Endothelial cell of umbilical vein (primary cell): ENCODE data around the gene ERBB3. TPM values are rescaled to one million over a fixed set of nuclear protein-coding genes. Genes with fewer than 3 reads are reported as not detected.
"Not testable (repeated sequence)": the region's sequence is repeated elsewhere in the genome, so short reads cannot be mapped to it uniquely, and the experiment has no call there.

Experiments
- BruUV-seq: library from RNA; stranded (reverse); fragments of 400-500 nt; replicated peaks from 2 replicates; lab custom pipeline; 2021; lab: Mats Ljungman, UMichigan
- CTCF ChIA-PET: fragments of 300-600, 350-600 bp; sonication (Branson Sonifier 250); formaldehyde crosslinking; loops from one replicate; lab custom pipeline; 2021; ENCODE audit warnings: antibody characterized with exemption, inconsistent platforms; lab: Charles Lee
- POLR2A ChIA-PET: fragments of 300-600, 350-600 bp; sonication (Branson Sonifier 250); formaldehyde crosslinking; loops from one replicate; lab custom pipeline; 2021; ENCODE audit warnings: antibody characterized with exemption, inconsistent platforms; lab: Charles Lee
- DNase-seq: peaks from one replicate; pipeline ENCODE4 v3.0.0-alpha.2; 2011; ENCODE audit warnings: low read depth, low spot score
- FAIRE-seq: peaks from 2 replicates; lab custom pipeline; 2011; peaks lifted over from hg19 to GRCh38; lab: Jason Lieb, UNC
- H2AFZ ChIP-seq: 2 replicates; pipeline ENCODE4 v1.6.0; 2012; ENCODE audit warnings: low read depth, low read length, control low read depth, inconsistent platforms
- H3K27ac ChIP-seq: 2 replicates; pipeline ENCODE4 v1.5.1; 2011; ENCODE audit warnings: low read depth, mild to moderate bottlenecking, control low read depth, low read length, moderate library complexity; ENCODE audit not compliant: insufficient read depth
- H3K27me3 ChIP-seq, 2 experiments: 2 replicates each; pipeline versions ENCODE4 v1.6.0 to v1.6.1; 2011; ENCODE audit warnings: low read length in 2 of 2, mixed read lengths in 1 of 2; ENCODE audit not compliant: control insufficient read depth in 2 of 2, insufficient read depth in 2 of 2
- H3K36me3 ChIP-seq, 2 experiments: 2 replicates in 1 of 2; 3 replicates in 1 of 2; pipeline ENCODE4 v1.5.1; 2011; ENCODE audit warnings: low read length in 2 of 2, mild to moderate bottlenecking in 1 of 2, moderate library complexity in 1 of 2; ENCODE audit not compliant: control insufficient read depth in 2 of 2, insufficient read depth in 2 of 2; ENCODE audit errors: extremely low read depth in 1 of 2
- H3K4me1 ChIP-seq: 3 replicates; pipeline ENCODE4 v1.5.1; 2011; ENCODE audit warnings: mild to moderate bottlenecking, low read length; ENCODE audit not compliant: control insufficient read depth, insufficient read depth; ENCODE audit errors: extremely low read depth
- H3K4me2 ChIP-seq: 2 replicates; pipeline ENCODE4 v1.6.1; 2011; ENCODE audit warnings: low read length, control low read depth, mixed read lengths; ENCODE audit not compliant: insufficient read depth
- H3K4me3 ChIP-seq, 3 experiments: fragments of 200-600 bp in 1 of 3; sonication (generic), shearing (Covaris generic) in 1 of 3; replicated peaks in 1 of 3; 2 replicates each; pipeline ENCODE4 v1.5.1; 2011 to 2016; ENCODE audit warnings: control low read depth in 3 of 3, low read length in 3 of 3, mild to moderate bottlenecking in 2 of 3, inconsistent platforms in 1 of 3, low read depth in 1 of 3, moderate library complexity in 1 of 3; ENCODE audit not compliant: insufficient read depth in 1 of 3
- H3K79me2 ChIP-seq: 2 replicates; pipeline ENCODE4 v1.6.0; 2012; ENCODE audit warnings: low read length, inconsistent platforms; ENCODE audit not compliant: control insufficient read depth, insufficient read depth
- H3K9ac ChIP-seq: replicated peaks from 2 replicates; pipeline ENCODE3; 2011; ENCODE audit warnings: low read length, control low read depth; ENCODE audit not compliant: insufficient read depth; ENCODE audit errors: extremely low read depth
- H3K9me1 ChIP-seq: replicated peaks from 3 replicates; pipeline ENCODE4 v1.6.0; 2011; ENCODE audit warnings: mild to moderate bottlenecking, low read length; ENCODE audit not compliant: control insufficient read depth, insufficient read depth; ENCODE audit errors: extremely low read depth
- H3K9me3 ChIP-seq: replicated peaks from 2 replicates; pipeline ENCODE4 v1.5.1; 2012; ENCODE audit warnings: low read length, inconsistent platforms; ENCODE audit not compliant: control insufficient read depth, insufficient read depth
- H4K20me1 ChIP-seq: replicated peaks from 2 replicates; pipeline ENCODE3; 2011; ENCODE audit warnings: mild to moderate bottlenecking, low read length; ENCODE audit not compliant: control insufficient read depth, insufficient read depth; ENCODE audit errors: extremely low read depth
- EZH2 ChIP-seq: IDR thresholded peaks from 2 replicates; pipeline ENCODE4 v1.6.1; 2012; ENCODE audit warnings: borderline replicate concordance, low read depth, mild to moderate bottlenecking, moderate library complexity, low read length, inconsistent platforms; ENCODE audit not compliant: severe bottlenecking
- FOS ChIP-seq: IDR thresholded peaks from 2 replicates; pipeline ENCODE4 v1.6.1; 2011; ENCODE audit warnings: mild to moderate bottlenecking, low read length, moderate library complexity, borderline replicate concordance; ENCODE audit not compliant: insufficient read depth
- GATA2 ChIP-seq: IDR thresholded peaks from 2 replicates; pipeline ENCODE4 v1.7.0; 2011; ENCODE audit warnings: low read depth, mild to moderate bottlenecking, moderate library complexity, mixed read lengths, low read length; ENCODE audit not compliant: insufficient read length, insufficient read depth
- JUN ChIP-seq: IDR thresholded peaks from 2 replicates; pipeline ENCODE4 v1.6.1; 2011; ENCODE audit warnings: borderline replicate concordance, low read depth; ENCODE audit not compliant: insufficient read length, insufficient read depth
- MYC ChIP-seq: IDR thresholded peaks from one replicate; pipeline ENCODE4 v1.6.1; 2011; ENCODE audit warnings: mild to moderate bottlenecking, low read depth, low read length
- POLR2A ChIP-seq: IDR thresholded peaks from 2 replicates; pipeline ENCODE4 v1.6.1; 2012; ENCODE audit warnings: low read depth, mild to moderate bottlenecking, control low read depth, low read length
- POLR2AphosphoS5 ChIP-seq: IDR thresholded peaks from 2 replicates; pipeline ENCODE4 v1.6.1; 2012; ENCODE audit warnings: low read depth, mild to moderate bottlenecking, control low read depth, low read length, moderate library complexity; ENCODE audit not compliant: insufficient read depth
- dilution Hi-C: fragments of 300-500 bp; cut with MboI; formaldehyde crosslinking; loops from one replicate; pipeline ENCODE4 v1.15.0; 2019; ENCODE audit warnings: low sequenced_read_pairs; ENCODE audit not compliant: extremely low pct_ligation_motif_present
- intact Hi-C: fragments of 100-400 bp; cut with micrococcal nuclease; formaldehyde crosslinking; loops from one replicate; pipeline ENCODE4 v1.10.0; 2022
- polyA plus RNA-seq, 4 experiments: library from polyadenylated mRNA; depleted of rRNA in 3 of 4; stranded (reverse) in 3 of 4; unstranded in 1 of 4; fragments of >200 nt; gene quantifications; 2 replicates each; pipeline versions ENCODE4 v1.2.1 to v1.2.3, GENCODE V29; 2011 to 2012; ENCODE audit warnings: missing spikeins in 1 of 4
- total RNA-seq: library from RNA; stranded (reverse); gene quantifications from 2 replicates; pipeline ENCODE4 v1.2.3, GENCODE V29; 2021
- TF ChIP-seq, protein P1 (sequence below): IDR thresholded peaks from 2 replicates; pipeline ENCODE4 v1.6.1; 2011; ENCODE audit not compliant: insufficient read depth, insufficient read length
- TF ChIP-seq, protein P2 (sequence below), 2 donors: IDR thresholded peaks; 1 replicate in 1 of 2; 2 replicates in 1 of 2; pipeline ENCODE4 v1.5.1; 2011; ENCODE audit warnings: low read length in 2 of 2, mild to moderate bottlenecking in 2 of 2, moderate library complexity in 2 of 2, control low read depth in 1 of 2, inconsistent platforms in 1 of 2, low read depth in 1 of 2; ENCODE audit not compliant: insufficient read depth in 1 of 2; ENCODE audit errors: extremely low read depth in 1 of 2

Gene ERBB3
- total and polyA plus RNA-seq, 2 donors (not counting 3 experiments of a cell fraction or from before 2014, with no cell fraction given) = 0.11 to 1.5 TPM

DNA sequence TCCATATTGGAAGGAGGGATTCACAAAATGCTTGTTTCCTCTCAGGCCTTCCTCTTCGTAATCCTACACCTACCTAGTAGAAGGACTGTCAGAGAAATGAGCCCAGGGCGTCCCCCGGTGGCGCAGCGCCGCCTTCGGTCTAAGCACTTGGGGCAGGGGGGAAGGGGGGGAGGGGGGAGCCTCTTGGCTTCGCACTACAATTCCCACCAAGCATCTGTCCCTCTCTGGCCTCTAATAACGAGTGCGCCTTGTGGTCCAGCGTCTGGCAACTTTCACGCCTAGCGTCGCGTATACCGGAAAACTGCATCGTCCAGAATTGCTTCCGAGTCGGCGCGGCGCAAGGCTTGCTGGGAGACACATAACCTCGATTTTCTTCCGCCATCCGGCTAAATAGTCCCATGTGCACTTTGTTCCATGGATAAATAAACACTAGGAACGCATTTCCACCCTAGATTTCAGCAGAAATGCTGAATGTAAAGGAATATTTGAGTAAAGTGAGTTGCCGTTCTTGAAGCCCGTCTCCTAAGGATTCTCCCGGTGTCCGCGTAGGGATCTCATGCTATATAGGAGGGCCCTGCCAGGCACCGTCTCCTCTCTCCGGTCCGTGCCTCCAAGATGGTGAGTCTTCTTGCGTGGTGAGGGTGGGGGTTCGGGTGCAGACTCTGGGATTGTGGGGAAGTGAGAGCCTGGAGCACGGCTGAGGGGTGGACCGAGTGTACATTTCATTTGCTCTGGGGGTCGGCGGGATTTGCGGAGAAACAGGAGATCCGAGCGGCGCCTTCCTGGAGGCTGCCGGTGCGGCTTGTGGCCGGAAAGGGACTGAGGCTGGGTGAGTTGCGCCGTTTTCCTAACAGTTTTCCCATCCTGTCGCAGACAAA, 38.2 kb upstream of the ERBB3 start, which contains the start of gene RPS26:
Gene RPS26, plus strand, starts transcription at position 367 of the 878 bp plus-strand sequence. Its CDS starts 249 bp downstream, at position 616.
- peak; percentile 100 for DNase-seq
- intact Hi-C loops (loop anchor here (1.0 to 5.0 kb wide), 7 partner anchors 12 to 303 kb away; partner anchors contain the start of genes DGKA, SARNP, SMARCC2 and SUOX), dilution Hi-C loops (no loop called here)
- ChIA-PET POLR2A (interaction anchor here (1.0 to 1.4 kb wide), 2 partner anchors 13 to 45 kb away, joined by 4 to 5 read pairs; partner anchors contain the start of gene SUOX), CTCF (interaction anchor here (1.4 to 3.1 kb wide), 4 partner anchors 12 to 303 kb away, joined by 3 to 44 read pairs (median 14); partner anchors contain the start of gene SUOX)
- Histone ChIP-seq H3K4me1 (peaks cover 17% of the 10 kb centered on the region), H3K27me3 (no peaks in the 10 kb centered on the region), H3K36me3 (peaks cover 8 to 14% of the 10 kb centered on the region in 2 experiments), H3K4me3 (peak within 1 kb of the TSS; percentile 84 to 100 (median 87)), H3K9me1 (no peaks in the 10 kb centered on the region), H3K4me2 (peak within 1 kb of the TSS; percentile 95), H2AFZ (peak within 1 kb of the TSS; percentile 92), H4K20me1 (peaks cover 3% of the 10 kb centered on the region), H3K79me2 (peaks cover 20% of the 10 kb centered on the region), H3K9ac (peak within 1 kb of the TSS; percentile 97), H3K27ac (peak within 1 kb of the TSS; percentile 95), H3K9me3 (no peaks in the 10 kb centered on the region)
- BruUV-seq = no TSS peak
- no peak for TF ChIP-seq FOS
- TF ChIP-seq POLR2AphosphoS5 = peak; percentile 97
- TF ChIP-seq, protein P1, sequence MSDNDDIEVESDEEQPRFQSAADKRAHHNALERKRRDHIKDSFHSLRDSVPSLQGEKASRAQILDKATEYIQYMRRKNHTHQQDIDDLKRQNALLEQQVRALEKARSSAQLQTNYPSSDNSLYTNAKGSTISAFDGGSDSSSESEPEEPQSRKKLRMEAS = peak; percentile 68
- no peak for TF ChIP-seq JUN
- peak; percentile 99 for TF ChIP-seq POLR2A
- TF ChIP-seq MYC = peak; percentile 37
- no peak for TF ChIP-seq GATA2
- TF ChIP-seq, protein P2, sequence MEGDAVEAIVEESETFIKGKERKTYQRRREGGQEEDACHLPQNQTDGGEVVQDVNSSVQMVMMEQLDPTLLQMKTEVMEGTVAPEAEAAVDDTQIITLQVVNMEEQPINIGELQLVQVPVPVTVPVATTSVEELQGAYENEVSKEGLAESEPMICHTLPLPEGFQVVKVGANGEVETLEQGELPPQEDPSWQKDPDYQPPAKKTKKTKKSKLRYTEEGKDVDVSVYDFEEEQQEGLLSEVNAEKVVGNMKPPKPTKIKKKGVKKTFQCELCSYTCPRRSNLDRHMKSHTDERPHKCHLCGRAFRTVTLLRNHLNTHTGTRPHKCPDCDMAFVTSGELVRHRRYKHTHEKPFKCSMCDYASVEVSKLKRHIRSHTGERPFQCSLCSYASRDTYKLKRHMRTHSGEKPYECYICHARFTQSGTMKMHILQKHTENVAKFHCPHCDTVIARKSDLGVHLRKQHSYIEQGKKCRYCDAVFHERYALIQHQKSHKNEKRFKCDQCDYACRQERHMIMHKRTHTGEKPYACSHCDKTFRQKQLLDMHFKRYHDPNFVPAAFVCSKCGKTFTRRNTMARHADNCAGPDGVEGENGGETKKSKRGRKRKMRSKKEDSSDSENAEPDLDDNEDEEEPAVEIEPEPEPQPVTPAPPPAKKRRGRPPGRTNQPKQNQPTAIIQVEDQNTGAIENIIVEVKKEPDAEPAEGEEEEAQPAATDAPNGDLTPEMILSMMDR (IDR thresholded peaks at IDR 0.05; ENCODE audit: extremely low read depth in 1 of 2, insufficient read depth in 1 of 2, low read depth in 1 of 2, low read length in 2 of 2) = peak in 1 of 2 donors; percentile 46
- no peak for TF ChIP-seq EZH2
- FAIRE-seq = peak; percentile 99

DNA sequence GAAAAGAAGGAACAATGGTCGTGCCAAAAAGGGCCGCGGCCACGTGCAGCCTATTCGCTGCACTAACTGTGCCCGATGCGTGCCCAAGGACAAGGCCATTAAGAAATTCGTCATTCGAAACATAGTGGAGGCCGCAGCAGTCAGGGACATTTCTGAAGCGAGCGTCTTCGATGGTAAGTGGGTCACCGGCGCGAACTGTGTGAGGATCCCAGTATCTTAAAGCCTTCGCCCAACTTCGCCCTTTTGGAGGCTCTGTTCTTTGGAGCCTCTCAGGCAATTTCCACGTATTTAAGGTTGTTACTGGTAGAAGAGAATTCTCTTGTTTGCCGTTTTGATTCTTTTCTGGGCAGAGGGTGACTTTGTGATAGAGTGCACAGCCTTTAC, 37.5 kb upstream of the ERBB3 start:
- H3K27me3 ChIP-seq, CTCF ChIA-PET, DNase-seq, FAIRE-seq, POLR2A ChIA-PET, H3K9me1 ChIP-seq, H3K9me3 ChIP-seq, H2AFZ ChIP-seq, H4K20me1 ChIP-seq, dilution Hi-C loops: not testable (repeated sequence)
- peaks cover 20% of the 10 kb centered on the region for H3K79me2 ChIP-seq
- peak overlapping the region; percentile 84 to 100 (median 87) for H3K4me3 ChIP-seq
- H3K9ac ChIP-seq = peak overlapping the region; percentile 97
- H3K4me1 ChIP-seq = peaks cover 17% of the 10 kb centered on the region
- peaks cover 8 to 14% of the 10 kb centered on the region in 2 experiments for H3K36me3 ChIP-seq
- intact Hi-C loops = loop anchor here (1.0 to 5.0 kb wide), 3 partner anchors 37 to 147 kb away; partner anchors contain the start of genes DGKA and SMARCC2
- BruUV-seq = TSS peak; percentile 73
- peak overlapping the region; percentile 95 for H3K27ac ChIP-seq
- H3K4me2 ChIP-seq = peak overlapping the region; percentile 95
